H1 (cell line): ENCODE measurements around the gene RHO. TPM values are rescaled to one million over a fixed set of nuclear protein-coding genes. Genes with fewer than 3 reads are reported as not detected.

Source experiments
- CTCF ChIA-PET: fragments of 300-600 bp; sonication (Branson Sonifier 250); formaldehyde crosslinking; loops from one replicate; lab custom pipeline; 2021; ENCODE audit not compliant: partially characterized antibody; lab: Charles Lee
- POLR2A ChIA-PET: fragments of 300-600 bp; sonication (Branson Sonifier 250); formaldehyde crosslinking; loops from one replicate; lab custom pipeline; 2021; ENCODE audit warnings: inconsistent platforms; ENCODE audit not compliant: partially characterized antibody; lab: Charles Lee
- DNase-seq, 2 experiments: peaks; one replicate each; pipeline versions ENCODE4 v3.0.0 to v3.0.0-alpha.2; 2010 to 2022; ENCODE audit warnings: low spot score in 2 of 2, low read depth in 1 of 2, mixed read lengths in 1 of 2
- FAIRE-seq: peaks from 2 replicates; lab custom pipeline; 2011; peaks lifted over from hg19 to GRCh38; lab: Jason Lieb, UNC
- H2AFZ ChIP-seq: 2 replicates; pipeline ENCODE4 v1.8.1; 2012; ENCODE audit warnings: low read length, inconsistent platforms
- H2AK5ac ChIP-seq: 2 replicates; pipeline ENCODE4 v1.6.1; 2013; ENCODE audit warnings: low read depth, low read length
- H2BK120ac ChIP-seq: replicated peaks from 2 replicates; pipeline ENCODE3; 2013; ENCODE audit warnings: low read depth, low read length, inconsistent platforms
- H2BK12ac ChIP-seq: 2 replicates; pipeline ENCODE4 v1.6.1; 2013; ENCODE audit warnings: low read depth, low read length
- H2BK15ac ChIP-seq: 2 replicates; pipeline ENCODE4 v1.6.1; 2013; ENCODE audit warnings: low read length
- H2BK20ac ChIP-seq: 2 replicates; pipeline ENCODE4 v1.6.1; 2013; ENCODE audit warnings: low read length
- H2BK5ac ChIP-seq: 2 replicates; pipeline ENCODE4 v1.6.1; 2013; ENCODE audit warnings: low read depth, low read length
- H3K14ac ChIP-seq: 2 replicates; pipeline ENCODE4 v1.6.1; 2013; ENCODE audit warnings: inconsistent platforms; ENCODE audit not compliant: insufficient read length
- H3K18ac ChIP-seq: 2 replicates; pipeline ENCODE4 v1.6.1; 2013; ENCODE audit warnings: low read length; ENCODE audit errors: extremely low read depth
- H3K23ac ChIP-seq: 2 replicates; pipeline ENCODE4 v1.6.1; 2013; ENCODE audit warnings: inconsistent platforms; ENCODE audit not compliant: insufficient read length
- H3K23me2 ChIP-seq: 2 replicates; pipeline ENCODE4 v1.6.1; 2013; ENCODE audit warnings: low read depth, low read length
- H3K27ac ChIP-seq: 2 replicates; pipeline ENCODE4 v1.6.1; 2011; ENCODE audit warnings: low read depth, low read length, inconsistent platforms
- H3K27me3 ChIP-seq, 4 experiments: replicated peaks in 1 of 4; 1 replicate in 1 of 4; 2 replicates in 3 of 4; pipeline versions ENCODE4 v1.6.1 to v1.8.1; 2011 to 2013; ENCODE audit warnings: low read length in 3 of 4, mild to moderate bottlenecking in 3 of 4, inconsistent platforms in 2 of 4, mixed read lengths in 2 of 4, moderate library complexity in 1 of 4; ENCODE audit not compliant: control insufficient read depth in 3 of 4, insufficient read depth in 3 of 4; ENCODE audit errors: extremely low read depth in 1 of 4
- H3K36me3 ChIP-seq, 4 experiments: 2 replicates each; pipeline versions ENCODE4 v1.6.1 to v1.8.1; 2011 to 2013; ENCODE audit warnings: mild to moderate bottlenecking in 4 of 4, low read length in 3 of 4, moderate library complexity in 2 of 4, control low read depth in 1 of 4, inconsistent platforms in 1 of 4; ENCODE audit not compliant: insufficient read depth in 4 of 4, control insufficient read depth in 2 of 4
- H3K4ac ChIP-seq: replicated peaks from 2 replicates; pipeline ENCODE3; 2013; ENCODE audit warnings: low read length, low read depth, mixed read lengths, inconsistent platforms; ENCODE audit not compliant: insufficient read length
- H3K4me1 ChIP-seq, 4 experiments: replicated peaks in 1 of 4; 1 replicate in 1 of 4; 2 replicates in 3 of 4; pipeline versions ENCODE4 v1.6.1 to v1.8.1; 2011 to 2013; ENCODE audit warnings: low read length in 3 of 4, inconsistent platforms in 2 of 4, mixed read lengths in 1 of 4; ENCODE audit not compliant: insufficient read depth in 4 of 4, control insufficient read depth in 3 of 4
- H3K4me2 ChIP-seq, 2 experiments: 2 replicates each; pipeline versions ENCODE4 v1.6.1 to v1.8.1; 2011 to 2013; ENCODE audit warnings: low read depth in 2 of 2, low read length in 2 of 2, control low read depth in 1 of 2, inconsistent platforms in 1 of 2, mild to moderate bottlenecking in 1 of 2; ENCODE audit not compliant: insufficient read depth in 1 of 2
- H3K4me3 ChIP-seq, 4 experiments: fragments of 200-600, 300-600 bp in 1 of 4; sonication (generic), shearing (Covaris generic), sonication (Bioruptor Twin) in 1 of 4; 2 replicates each; pipeline versions ENCODE4 v1.5.1 to v1.8.1; 2011 to 2016; ENCODE audit warnings: low read length in 4 of 4, low read depth in 3 of 4, control low read depth in 2 of 4, inconsistent platforms in 2 of 4, mild to moderate bottlenecking in 2 of 4, mixed read lengths in 1 of 4, moderate library complexity in 1 of 4; ENCODE audit not compliant: insufficient read depth in 2 of 4; ENCODE audit errors: extremely low read depth in 1 of 4
- H3K56ac ChIP-seq: replicated peaks from 2 replicates; pipeline ENCODE3; 2013; ENCODE audit warnings: low read depth, mild to moderate bottlenecking, mixed read lengths, low read length, inconsistent platforms; ENCODE audit not compliant: insufficient read length
- H3K79me1 ChIP-seq: 2 replicates; pipeline ENCODE4 v1.6.1; 2013; ENCODE audit warnings: low read depth, low read length, control low read depth
- H3K79me2 ChIP-seq, 2 experiments: 2 replicates each; pipeline versions ENCODE4 v1.6.1 to v1.8.1; 2012 to 2013; ENCODE audit warnings: low read length in 2 of 2, mild to moderate bottlenecking in 2 of 2, inconsistent platforms in 1 of 2; ENCODE audit not compliant: insufficient read depth in 2 of 2, control insufficient read depth in 1 of 2
- H3K9ac ChIP-seq, 4 experiments: replicated peaks in 1 of 4; 1 replicate in 1 of 4; 2 replicates in 3 of 4; pipeline versions ENCODE4 v1.6.1 to v1.8.1; 2011 to 2013; ENCODE audit warnings: low read depth in 3 of 4, low read length in 3 of 4, control low read depth in 2 of 4, mild to moderate bottlenecking in 2 of 4, moderate library complexity in 2 of 4, inconsistent platforms in 1 of 4; ENCODE audit errors: extremely low read depth in 1 of 4
- H3K9me3 ChIP-seq, 2 experiments: 2 replicates each; pipeline versions ENCODE4 v1.6.1 to v1.8.1; 2012 to 2013; ENCODE audit warnings: mild to moderate bottlenecking in 2 of 2, moderate library complexity in 2 of 2, control low read depth in 1 of 2, inconsistent platforms in 1 of 2, low read depth in 1 of 2, low read length in 1 of 2, mixed read lengths in 1 of 2; ENCODE audit not compliant: insufficient read depth in 2 of 2
- H4K20me1 ChIP-seq, 2 experiments: replicated peaks in 1 of 2; 2 replicates each; pipeline versions ENCODE3 to v1.8.1; 2011 to 2013; ENCODE audit warnings: inconsistent platforms in 2 of 2, low read length in 2 of 2, mild to moderate bottlenecking in 1 of 2; ENCODE audit not compliant: insufficient read depth in 2 of 2, control insufficient read depth in 1 of 2
- H4K5ac ChIP-seq: 2 replicates; pipeline ENCODE4 v1.6.1; 2013; ENCODE audit warnings: low read length, low read depth, mixed read lengths, inconsistent platforms; ENCODE audit not compliant: insufficient read length
- H4K8ac ChIP-seq: 2 replicates; pipeline ENCODE4 v1.8.0; 2013; ENCODE audit warnings: mild to moderate bottlenecking, moderate library complexity, low read length, inconsistent platforms; ENCODE audit not compliant: insufficient read depth; ENCODE audit errors: extremely low read depth
- H4K91ac ChIP-seq: replicated peaks from 2 replicates; pipeline ENCODE3; 2013; ENCODE audit warnings: low read length, mixed read lengths, inconsistent platforms; ENCODE audit not compliant: insufficient read length
- BACH1 ChIP-seq: IDR thresholded peaks from 2 replicates; pipeline ENCODE4 v1.6.1; 2012; ENCODE audit warnings: low read length, improper control_type of control experiment
- BCL11A ChIP-seq, 2 experiments: IDR thresholded peaks; one replicate each; pipeline ENCODE4 v1.6.1; 2011; ENCODE audit warnings: low read depth in 2 of 2, low read length in 2 of 2, mild to moderate bottlenecking in 2 of 2
- CEBPB ChIP-seq: IDR thresholded peaks from 2 replicates; pipeline ENCODE4 v1.6.1; 2012; ENCODE audit warnings: low read depth, low read length
- CTBP2 ChIP-seq: IDR thresholded peaks from 2 replicates; pipeline ENCODE4 v1.7.0; 2011; ENCODE audit warnings: borderline replicate concordance, mild to moderate bottlenecking, moderate library complexity, mixed read lengths, low read length; ENCODE audit not compliant: insufficient read depth, insufficient read length
- EZH2 ChIP-seq: fragments of 200-600 bp; sonication (generic); IDR thresholded peaks from 2 replicates; pipeline ENCODE4 v1.7.1; 2012; ENCODE audit warnings: low read depth, mild to moderate bottlenecking, moderate library complexity, low read length, inconsistent platforms; ENCODE audit not compliant: severe bottlenecking
- JUND ChIP-seq: IDR thresholded peaks from 2 replicates; pipeline ENCODE4 v1.6.1; 2011; ENCODE audit warnings: mild to moderate bottlenecking, improper control_type of control experiment, low read length
- KDM1A ChIP-seq: fragments of 200-600, 300-600 bp; sonication (generic); IDR thresholded peaks from 2 replicates; pipeline ENCODE4 v1.7.1; 2016; ENCODE audit warnings: mild to moderate bottlenecking, low read length, borderline replicate concordance
- POLR2A ChIP-seq, 2 experiments: IDR thresholded peaks; 1 replicate in 1 of 2; 2 replicates in 1 of 2; pipeline ENCODE4 v1.6.1; 2011; ENCODE audit warnings: low read depth in 2 of 2, low read length in 2 of 2, mild to moderate bottlenecking in 2 of 2; ENCODE audit errors: control extremely low read depth in 1 of 2
- POU5F1 ChIP-seq: IDR thresholded peaks from 2 replicates; pipeline ENCODE4 v1.6.1; 2011; ENCODE audit warnings: low read depth, mild to moderate bottlenecking, low read length, moderate library complexity
- RBBP5 ChIP-seq: IDR thresholded peaks from 2 replicates; pipeline ENCODE4 v1.7.1; 2012; ENCODE audit warnings: low read depth, mild to moderate bottlenecking, inconsistent platforms, low read length, moderate library complexity, borderline replicate concordance
- RFX5 ChIP-seq: IDR thresholded peaks from 2 replicates; pipeline ENCODE4 v1.6.1; 2011; ENCODE audit warnings: low read depth, low read length, improper control_type of control experiment, borderline replicate concordance
- RNF2 ChIP-seq: fragments of 200-900, 300-1000 bp; sonication (generic); IDR thresholded peaks from 2 replicates; pipeline ENCODE4 v1.7.1; 2016; ENCODE audit warnings: borderline replicate concordance, low read depth, mild to moderate bottlenecking, antibody characterized with exemption, low read length; ENCODE audit not compliant: poor library complexity, severe bottlenecking; ENCODE audit errors: missing control alignments
- SAP30 ChIP-seq: fragments of 300-600 bp; sonication (generic); IDR thresholded peaks from 2 replicates; pipeline ENCODE4 v1.7.1; 2012; ENCODE audit warnings: low read length, moderate library complexity, mild to moderate bottlenecking, inconsistent platforms; ENCODE audit not compliant: insufficient read depth, insufficient replicate concordance
- TAF7 ChIP-seq: optimal IDR thresholded peaks from 2 replicates; pipeline ENCODE3; 2011; ENCODE audit warnings: low read depth, mild to moderate bottlenecking, inconsistent platforms, low read length, moderate library complexity, borderline replicate concordance
- WGBS, 2 experiments: shearing (Covaris generic) in 1 of 2; methylation state at CpG; one replicate each; pipeline versions ENCODE4 v1.1.6 to v1.1.7; 2013 to 2015; ENCODE audit warnings: low lambda C conversion rate in 2 of 2, mixed read lengths in 2 of 2, inconsistent platforms in 1 of 2, low coverage in 1 of 2, missing lambda C conversion rate in 1 of 2; ENCODE audit not compliant: insufficient replicate concordance in 2 of 2, insufficient coverage in 1 of 2, insufficient read length in 1 of 2; ENCODE audit errors: extremely low coverage in 1 of 2, missing lambda C conversion rate in 1 of 2; 5-methylcytosine and 5-hydroxymethylcytosine counted together
- polyA plus RNA-seq, 7 experiments: library from polyadenylated mRNA; depleted of rRNA in 3 of 7; stranded (reverse) in 5 of 7; unstranded in 2 of 7; fragments of >200 nt in 5 of 7; fragments of 200-250 nt in 2 of 7; gene quantifications; 1 replicate in 5 of 7; 2 replicates in 1 of 7; 4 replicates in 1 of 7; pipeline versions ENCODE4 v1.2.1 to v1.2.3, GENCODE V29; 2011 to 2013; ENCODE audit warnings: missing spikeins in 2 of 7, mixed read lengths in 2 of 7
- total RNA-seq: library from RNA; stranded (reverse); fragmentation: NEBNext Ultra II Directional; extraction: Animal tissue kit (Norgen Biotek cat#: 25700); gene quantifications from 2 replicates; pipeline ENCODE4 v1.2.1, GENCODE V29; 2021

Gene RHO
- total and polyA plus RNA-seq, 2 of the 8 experiments (the other 6 are each of a cell fraction or from before 2014, with no cell fraction given) = not detected

DNA sequence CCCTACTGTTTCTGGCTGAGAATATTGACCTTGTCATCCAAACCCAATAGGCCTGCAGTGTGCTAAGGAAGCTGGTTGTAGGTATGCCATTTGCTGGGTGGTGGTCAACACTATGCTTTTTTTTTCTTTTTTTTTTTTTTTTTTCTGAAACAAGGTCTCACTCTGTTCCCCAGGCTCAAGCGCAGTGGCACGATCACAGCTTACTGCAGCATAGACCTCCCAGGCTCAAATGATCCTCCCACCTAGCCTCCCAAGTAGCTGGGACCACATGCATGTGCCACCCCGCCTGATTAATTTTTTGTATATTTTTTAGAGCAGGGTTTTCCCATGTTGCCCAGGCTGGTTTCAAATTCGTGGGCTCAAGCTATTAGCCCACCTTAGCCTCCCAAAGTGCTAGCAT is 35.7 kb upstream of the RHO start:
- H3K9me3 ChIP-seq = no peaks in the 10 kb centered on the region
- ChIA-PET CTCF (interaction anchor here (0.7 to 11.2 kb wide), 23 partner anchors 10 to 708 kb away, joined by 3 to 93 read pairs (median 4); no protein-coding TSS in a partner anchor), POLR2A (interaction anchor here (1.1 to 1.5 kb wide), 2 partner anchors 9 to 22 kb away, joined by 3 to 4 read pairs; no protein-coding TSS in a partner anchor)
- no peak overlapping the region for H3K23ac ChIP-seq
- no peaks in the 10 kb centered on the region for H3K27me3 ChIP-seq
- no peak overlapping the region for H3K27ac ChIP-seq
- no peak overlapping the region for H4K91ac ChIP-seq
- DNase-seq = no peak
- no peak overlapping the region for H3K4me3 ChIP-seq
- H2AK5ac ChIP-seq = no peak overlapping the region; the same call in 1 of the 2 replicates
- no peak overlapping the region for H3K4me2 ChIP-seq
- H4K20me1 ChIP-seq = no peaks in the 10 kb centered on the region
- no peak for FAIRE-seq
- H3K14ac ChIP-seq = no peak overlapping the region
- WGBS, 2 experiments = 78% methylated on average over 2 of the region's 4 CpGs; no CpG with 5 or more reads in 1 of the 2 experiments
- H2BK5ac ChIP-seq = no peak overlapping the region
- H3K23me2 ChIP-seq = no peaks in the 10 kb centered on the region
- H4K8ac ChIP-seq = no peak overlapping the region
- no peak overlapping the region for H3K9ac ChIP-seq
- H3K4ac ChIP-seq = no peak overlapping the region
- H2BK15ac ChIP-seq = no peak overlapping the region
- peaks cover 0 to 2% (median 0%) of the 10 kb centered on the region in 4 experiments; a peak in 2 of 8 replicates for H3K36me3 ChIP-seq
- no peak overlapping the region for H2BK12ac ChIP-seq
- H3K4me1 ChIP-seq = peaks cover 0 to 8% (median 3%) of the 10 kb centered on the region in 4 experiments; a peak in 5 of 7 replicates
- no peak overlapping the region for H4K5ac ChIP-seq
- H2BK20ac ChIP-seq = no peak overlapping the region
- H2BK120ac ChIP-seq = no peak overlapping the region
- H3K79me1 ChIP-seq = no peaks in the 10 kb centered on the region
- H3K79me2 ChIP-seq = no peaks in the 10 kb centered on the region
- H3K56ac ChIP-seq = no peak overlapping the region
- H3K18ac ChIP-seq = no peak overlapping the region
- no peak overlapping the region for H2AFZ ChIP-seq
- TF ChIP-seq EZH2 (no peak), CTBP2 (no peak), TAF7 (no peak), JUND (no peak), RNF2 (no peak), RBBP5 (no peak), BCL11A (IDR thresholded peaks at IDR 0.05; ENCODE audit: low read depth in 2 of 2, low read length in 2 of 2) (no peak), CEBPB (no peak), BACH1 (no peak), POLR2A (IDR thresholded peaks at IDR 0.05; ENCODE audit: control extremely low read depth in 1 of 2, low read depth in 2 of 2, low read length in 2 of 2) (no peak), KDM1A (no peak), POU5F1 (no peak), RFX5 (no peak), SAP30 (no peak)
